ENCODE measurements around the gene ERBIN.
"Not testable (repeated sequence)": the region's sequence is repeated elsewhere in the genome, so short reads cannot be mapped to it uniquely, and the experiment has no call there.

The ERBIN gene

DNA sequence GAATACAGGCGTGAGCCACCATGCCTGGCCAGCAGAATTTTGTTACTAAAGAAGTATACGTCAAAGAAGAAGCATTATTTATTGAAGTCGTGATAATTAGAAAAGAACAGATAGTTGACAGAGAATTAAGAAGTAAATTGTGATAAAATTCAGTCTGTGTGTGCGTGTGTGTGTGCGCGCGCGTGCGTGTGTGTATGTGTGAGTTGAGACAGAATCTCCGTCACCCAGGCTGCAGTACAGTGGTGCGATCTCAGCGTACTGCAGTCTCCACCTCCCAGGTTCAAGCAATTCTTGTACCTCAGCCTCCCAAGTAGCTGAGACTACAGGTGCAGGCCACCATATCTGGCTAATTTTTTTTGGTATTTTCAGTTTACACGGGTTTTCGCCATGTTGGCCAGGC is 77.8 kb downstream of the ERBIN start:
- DNase-seq (ENCODE audit: low spot score) = no peak

DNA sequence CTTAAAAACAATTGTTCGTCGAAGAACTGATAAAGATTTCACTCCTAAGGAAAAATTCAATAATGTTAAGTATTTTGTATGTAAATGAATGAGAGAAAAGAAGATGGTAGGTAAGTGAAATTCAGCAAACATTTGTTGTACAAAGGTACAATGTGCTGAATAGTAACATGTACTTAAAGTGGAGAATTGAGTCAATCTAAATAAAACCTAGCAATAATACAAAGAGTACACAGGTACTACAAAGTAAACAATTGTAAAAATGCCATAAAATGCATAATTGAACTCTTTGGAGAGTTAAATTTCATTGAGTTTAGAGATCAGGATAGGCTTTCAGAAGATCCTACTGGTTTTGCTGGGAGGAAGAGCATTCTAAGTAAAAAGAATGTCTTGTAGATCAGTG is 82.9 kb downstream of the ERBIN start:
- no peak for DNase-seq (ENCODE audit: low spot score)

DNA sequence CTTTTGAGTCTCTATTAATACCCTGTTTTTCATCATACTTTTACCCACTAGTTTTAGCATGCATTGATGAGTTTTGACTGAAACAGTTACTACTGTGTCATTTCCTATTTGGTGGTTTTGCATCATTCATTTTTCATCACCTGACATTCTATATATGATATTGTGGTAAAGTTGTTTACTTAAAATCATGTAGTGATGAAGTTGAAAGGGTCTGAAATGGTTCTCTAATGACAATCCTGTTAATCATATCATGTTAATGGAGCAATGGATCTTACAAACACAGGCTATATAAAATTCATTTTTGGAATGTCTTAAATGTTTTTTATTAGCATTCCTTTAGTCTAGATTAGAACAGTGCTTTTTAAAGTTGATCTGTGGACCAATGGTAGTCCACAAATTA is 84.1 kb downstream of the ERBIN start:
- DNase-seq (ENCODE audit: low spot score) = no peak

DNA sequence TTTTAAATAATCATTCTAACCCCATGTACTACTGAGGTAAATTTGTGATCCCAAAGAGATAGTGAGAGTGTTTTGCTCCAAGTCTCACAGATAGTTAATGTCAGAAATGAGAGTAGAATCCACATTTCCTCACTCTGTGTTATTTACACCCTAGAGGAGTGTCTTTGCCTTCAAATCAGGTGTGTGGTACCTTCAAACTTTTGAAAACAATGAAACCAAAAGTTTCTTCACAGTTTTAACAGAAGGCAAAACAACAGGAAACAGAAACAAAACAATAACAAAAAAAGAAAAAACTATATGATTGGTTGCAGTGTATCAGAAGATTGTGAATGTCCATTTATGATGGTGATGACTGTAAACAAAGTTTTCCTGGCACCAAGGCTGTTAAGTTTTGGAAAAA is 85.9 kb downstream of the ERBIN start:
- DNase-seq (ENCODE audit: low spot score) = no peak

DNA sequence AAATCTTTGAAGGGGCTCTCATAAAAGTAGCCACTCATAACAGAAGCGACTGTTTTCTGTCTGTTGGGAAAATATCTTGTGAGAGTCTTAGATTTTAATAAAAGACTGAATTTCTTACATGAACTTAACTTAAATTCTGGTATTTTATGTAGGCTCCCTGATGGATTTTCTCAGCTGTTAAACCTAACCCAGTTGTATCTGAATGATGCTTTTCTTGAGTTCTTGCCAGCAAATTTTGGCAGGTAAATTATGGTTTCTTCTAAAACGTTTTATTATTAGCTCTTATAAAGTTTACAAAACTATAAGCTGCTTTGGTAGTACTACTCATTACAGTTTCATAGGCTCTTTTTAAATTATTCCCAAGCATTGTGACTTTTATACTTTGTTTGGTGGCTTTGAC is 87.0 kb downstream of the ERBIN start:
- no peak for DNase-seq (ENCODE audit: low spot score)

DNA sequence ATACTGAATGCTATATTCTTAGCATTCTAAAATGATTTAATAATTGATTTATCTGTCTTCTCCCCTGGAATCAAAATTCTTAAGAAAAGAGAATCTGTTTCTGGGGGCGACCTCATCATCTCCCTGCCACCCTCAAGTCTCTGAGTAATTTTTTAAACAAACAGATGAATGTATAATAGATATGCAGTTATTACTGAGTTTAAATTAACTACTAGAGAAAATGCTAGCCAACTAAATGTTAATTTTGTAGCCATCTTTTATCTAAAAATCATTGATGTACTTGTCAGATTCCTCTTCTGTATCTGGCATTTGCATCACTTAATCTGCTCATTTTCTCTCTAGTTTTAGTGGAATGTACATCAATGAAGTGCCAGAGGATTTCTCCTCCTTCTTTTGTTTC is 87.5 kb downstream of the ERBIN start:
- DNase-seq (ENCODE audit: low spot score) = no peak

DNA sequence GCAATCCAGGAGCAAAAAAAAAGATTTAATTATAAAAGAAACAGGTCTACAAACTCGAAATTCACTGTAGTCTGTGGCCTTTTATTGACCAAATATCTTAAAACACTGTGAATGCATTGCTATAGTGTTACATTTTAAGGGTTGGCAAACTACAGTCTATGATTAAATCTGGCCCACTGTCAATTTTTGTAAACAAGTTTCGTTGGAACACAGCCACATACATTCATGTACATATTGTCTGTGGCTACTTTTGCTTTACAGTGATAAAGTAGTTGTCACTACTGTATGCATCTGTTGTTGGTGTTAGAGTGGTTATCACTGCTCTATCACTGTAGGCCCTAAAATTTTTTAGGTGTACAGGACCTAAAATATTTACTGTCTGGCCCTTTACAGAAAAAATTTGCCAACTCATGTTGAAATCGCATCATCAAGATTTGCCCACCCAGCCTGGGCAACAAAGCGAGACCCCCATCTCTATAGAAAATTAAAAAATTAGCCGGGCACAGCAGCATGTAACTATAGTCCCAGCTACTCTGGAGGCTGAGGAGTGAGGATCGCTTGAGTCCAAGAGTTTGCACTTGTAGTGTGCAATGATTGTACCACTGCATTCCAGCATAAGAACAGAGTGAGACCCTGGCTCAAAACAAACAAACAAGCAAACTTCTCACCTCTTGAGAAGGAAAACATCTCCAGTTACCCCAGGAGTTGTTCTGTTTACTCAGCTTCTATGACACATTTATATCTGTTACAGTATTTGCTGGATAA is 89.0 kb downstream of the ERBIN start:
- DNase-seq (ENCODE audit: low spot score) = no peak

DNA sequence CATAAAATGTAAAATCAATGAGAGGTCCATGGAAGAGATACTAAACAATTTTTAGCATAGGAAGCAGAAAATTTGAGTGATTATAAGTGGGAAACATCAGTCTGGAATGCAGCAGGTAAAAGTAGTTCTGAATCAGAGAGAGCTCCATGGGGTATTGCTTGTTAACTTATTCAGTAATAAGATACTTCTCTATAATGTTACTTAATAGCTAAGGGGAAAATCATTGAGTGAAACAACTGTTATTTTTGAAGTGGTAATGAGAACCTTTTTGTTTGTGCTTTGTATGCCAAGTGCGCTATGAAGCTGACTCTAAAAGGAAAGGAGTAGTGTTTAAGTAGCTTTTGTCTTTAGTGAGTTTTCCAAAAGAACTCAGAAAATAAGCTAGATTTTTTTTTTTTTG is 95.2 kb downstream of the ERBIN start:
- no peak for DNase-seq (ENCODE audit: low spot score)

DNA sequence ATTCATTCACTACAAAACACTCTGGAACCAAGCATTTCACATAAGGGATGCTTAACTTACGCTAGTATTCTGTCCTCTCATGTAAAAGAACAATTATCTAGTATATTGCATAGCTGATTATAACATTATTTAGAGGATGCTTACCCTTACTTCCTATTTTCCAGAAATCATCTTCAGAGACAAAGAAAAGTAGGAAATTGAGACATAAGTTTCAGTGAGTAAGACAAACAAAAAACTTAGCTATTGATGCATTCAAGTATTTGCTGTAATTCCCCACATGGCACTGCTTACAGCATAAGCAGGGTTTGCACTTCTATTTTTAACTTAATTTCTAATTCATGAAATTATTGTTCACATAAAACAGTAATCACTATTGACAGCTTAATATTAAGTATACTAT is 112.9 kb downstream of the ERBIN start:
- no peak for DNase-seq (ENCODE audit: low spot score)

DNA sequence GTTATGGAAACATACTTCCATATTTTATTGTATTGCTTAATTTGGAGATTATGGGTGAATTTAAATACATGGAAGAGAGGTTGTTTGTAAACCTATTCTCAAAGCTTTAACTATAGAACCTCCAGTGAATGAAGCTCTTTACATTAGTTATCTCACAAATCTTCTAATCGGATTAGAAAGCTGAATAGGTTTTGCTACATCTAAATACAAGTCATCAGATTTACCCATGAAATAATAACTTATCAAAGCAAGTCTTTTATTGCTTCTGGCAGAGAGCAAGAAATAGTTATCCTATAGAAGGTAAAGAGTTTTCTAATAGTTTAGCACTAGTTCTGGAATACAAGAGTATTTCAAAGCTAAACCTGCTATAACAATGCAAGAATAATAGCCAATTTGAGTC is 113.3 kb downstream of the ERBIN start:
- DNase-seq (ENCODE audit: low spot score) = no peak

DNA sequence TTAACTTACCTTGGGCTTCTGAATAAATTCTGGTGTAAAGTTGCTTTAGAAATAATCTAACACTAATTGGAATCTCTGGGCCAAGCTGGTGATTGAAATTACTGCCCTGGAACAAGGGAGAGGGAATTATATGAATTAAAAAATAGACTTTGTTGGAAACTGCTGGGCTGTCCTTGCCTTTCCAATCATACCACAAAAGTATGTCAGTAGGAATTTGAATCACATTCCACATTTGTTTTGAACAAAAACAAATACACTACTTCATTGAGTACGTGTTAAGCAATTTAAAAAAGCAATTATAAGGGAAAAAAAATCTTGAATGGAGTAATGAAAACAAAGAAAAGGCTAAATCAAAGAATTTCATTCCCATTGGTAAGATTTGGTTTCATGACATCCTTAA is 115.3 kb downstream of the ERBIN start:
- DNase-seq (ENCODE audit: low spot score) = no peak

DNA sequence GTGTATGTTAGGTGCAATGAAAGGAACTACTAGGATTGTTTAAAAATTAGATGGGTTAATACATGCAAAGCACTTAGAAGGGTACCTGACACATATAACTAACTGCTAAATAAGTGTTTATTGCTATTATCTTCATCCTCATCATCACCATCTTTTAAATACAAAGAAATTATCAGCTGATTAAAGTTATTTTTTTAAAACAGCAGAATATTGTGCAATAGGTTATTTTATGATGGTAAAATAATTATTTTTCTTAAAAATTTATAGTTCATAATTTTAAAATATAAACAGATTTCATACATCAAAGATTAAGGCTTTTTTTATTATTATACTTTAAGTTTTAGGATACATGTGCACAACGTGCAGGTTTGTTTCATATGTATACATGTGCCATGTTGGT is 130.9 kb downstream of the ERBIN start:
- DNase-seq (ENCODE audit: low spot score) = no peak

DNA sequence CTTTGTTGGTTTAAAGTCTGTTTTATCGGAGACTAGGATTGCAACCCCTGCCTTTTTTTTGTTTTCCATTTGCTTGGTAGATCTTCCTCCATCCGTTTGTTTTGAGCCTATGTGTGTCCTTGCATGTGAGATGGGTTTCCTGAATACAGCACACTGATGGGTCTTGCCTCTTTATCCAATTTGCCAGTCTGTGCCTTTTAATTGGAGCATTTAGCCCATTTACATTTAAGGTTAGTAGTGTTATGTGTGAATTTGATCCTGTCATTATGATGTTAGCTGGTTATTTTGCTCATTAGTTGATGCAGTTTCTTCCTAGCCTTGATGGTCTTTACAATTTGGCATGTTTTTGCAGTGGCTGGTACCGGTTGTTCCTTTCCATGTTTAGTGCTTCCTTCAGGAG is 134.9 kb downstream of the ERBIN start:
- DNase-seq (ENCODE audit: low spot score) = not testable (repeated sequence)

DNA sequence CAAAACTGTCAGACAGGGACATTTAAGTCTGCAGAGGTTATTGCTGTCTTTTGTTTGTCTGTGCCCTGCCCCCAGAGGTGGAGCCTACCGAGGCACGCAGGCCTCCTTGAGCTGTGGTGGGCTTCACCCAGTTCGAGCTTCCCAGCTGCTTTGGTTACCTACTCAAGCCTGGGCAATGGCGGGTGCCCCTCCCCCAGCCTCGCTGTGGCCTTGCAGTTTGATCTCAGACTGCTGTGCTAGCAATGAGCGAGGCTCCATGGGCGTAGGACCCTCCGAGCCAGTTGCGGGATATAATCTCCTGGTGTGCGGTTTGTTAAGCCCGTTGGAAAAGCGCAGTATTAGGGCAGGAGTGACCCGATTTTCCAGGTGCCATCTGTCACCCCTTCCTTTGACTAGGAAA is 136.7 kb downstream of the ERBIN start:
- not testable (repeated sequence) for DNase-seq (ENCODE audit: low spot score)

DNA sequence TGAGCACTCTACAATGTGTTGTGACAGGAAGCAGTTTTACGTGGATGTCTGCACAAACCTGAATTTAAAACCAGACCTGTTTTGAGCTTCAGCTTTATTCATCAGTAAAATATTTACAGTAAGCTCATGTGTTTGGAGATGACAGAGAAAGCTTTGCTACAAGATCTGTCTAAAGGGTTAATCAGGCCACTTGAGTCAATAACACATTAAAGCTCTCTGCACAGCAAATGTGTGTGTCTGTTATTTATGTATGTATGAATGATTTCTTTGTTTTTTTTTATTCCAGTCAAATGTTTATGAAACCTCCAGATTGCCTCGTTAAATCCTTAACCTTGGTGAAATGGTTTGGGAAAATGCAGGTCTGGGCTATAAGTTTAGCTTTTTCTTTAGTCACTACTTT is 140.5 kb downstream of the ERBIN start:
- no peak for DNase-seq (ENCODE audit: low spot score)

DNA sequence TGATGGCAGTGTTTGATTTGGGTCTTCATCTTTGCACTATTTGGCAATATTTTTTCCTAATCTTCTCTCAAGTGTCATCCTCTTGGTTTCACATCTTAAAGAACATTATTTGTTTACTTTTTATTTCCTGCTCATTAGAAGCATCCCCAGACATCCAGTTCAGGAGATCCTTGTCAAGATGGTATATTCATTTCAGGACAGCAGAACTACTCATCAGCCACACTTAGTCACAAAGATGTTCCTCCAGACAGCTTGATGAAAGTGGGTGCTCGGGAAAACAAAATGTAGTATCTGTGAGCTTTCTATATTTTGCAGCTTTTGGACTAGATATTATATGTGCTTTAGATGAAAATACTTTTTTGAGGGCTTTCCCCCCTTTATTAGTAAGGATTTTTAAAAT is 145.7 kb downstream of the ERBIN start:
- DNase-seq (ENCODE audit: low spot score) = no peak

DNA sequence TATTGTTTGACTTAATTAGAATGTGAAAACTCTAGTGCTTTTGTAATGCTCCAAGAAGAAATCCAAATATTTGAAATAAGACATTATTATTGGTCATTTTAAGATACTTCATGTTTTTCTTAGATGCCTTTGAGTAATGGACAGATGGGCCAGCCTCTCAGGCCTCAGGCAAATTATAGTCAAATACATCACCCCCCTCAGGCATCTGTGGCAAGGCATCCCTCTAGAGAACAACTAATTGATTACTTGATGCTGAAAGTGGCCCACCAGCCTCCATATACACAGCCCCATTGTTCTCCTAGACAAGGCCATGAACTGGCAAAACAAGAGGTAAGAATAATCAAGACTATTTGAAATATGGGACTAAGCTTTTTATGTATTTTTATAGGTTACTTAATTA is 148.5 kb downstream of the ERBIN start:
- DNase-seq (ENCODE audit: low spot score) = no peak

DNA sequence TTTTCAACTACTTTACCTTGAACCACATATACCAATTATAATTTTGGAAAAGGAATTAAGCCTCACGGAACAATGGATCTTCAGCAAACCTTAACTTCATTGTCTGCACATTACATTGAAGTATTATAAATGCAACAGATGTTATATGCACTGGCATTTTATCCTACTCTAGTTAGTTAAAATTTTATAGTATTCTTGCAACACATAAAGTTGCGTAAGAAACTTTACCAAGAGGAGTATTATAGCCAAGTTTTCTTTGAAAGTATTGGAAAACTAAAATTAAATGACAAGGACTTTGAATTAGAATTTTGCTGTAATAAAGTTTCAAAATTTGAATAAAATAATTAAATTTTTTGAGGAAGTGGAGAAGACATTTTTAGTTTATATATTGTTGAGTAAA is 154.3 kb downstream of the ERBIN start:
- DNase-seq (ENCODE audit: low spot score) = no peak

DNA sequence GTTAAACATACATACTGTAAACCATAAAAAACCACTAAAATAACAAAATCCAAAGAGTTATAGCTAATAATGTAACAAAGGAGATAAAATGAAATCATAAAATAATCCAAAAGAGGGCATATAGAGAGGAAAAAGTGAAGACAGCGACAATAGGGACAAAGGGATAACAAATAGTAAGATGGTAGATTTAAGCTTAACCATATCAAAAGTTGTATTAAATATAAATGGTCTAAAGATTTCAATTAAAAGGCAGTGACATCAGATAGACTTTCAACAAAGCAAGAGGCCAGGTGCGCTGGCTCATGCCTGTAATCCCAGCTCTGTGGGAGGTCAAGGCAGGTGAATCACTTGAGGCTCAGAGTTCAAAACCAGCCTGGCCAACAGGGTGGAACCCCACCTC is 163.0 kb downstream of the ERBIN start:
- DNase-seq (ENCODE audit: low spot score) = no peak

DNA sequence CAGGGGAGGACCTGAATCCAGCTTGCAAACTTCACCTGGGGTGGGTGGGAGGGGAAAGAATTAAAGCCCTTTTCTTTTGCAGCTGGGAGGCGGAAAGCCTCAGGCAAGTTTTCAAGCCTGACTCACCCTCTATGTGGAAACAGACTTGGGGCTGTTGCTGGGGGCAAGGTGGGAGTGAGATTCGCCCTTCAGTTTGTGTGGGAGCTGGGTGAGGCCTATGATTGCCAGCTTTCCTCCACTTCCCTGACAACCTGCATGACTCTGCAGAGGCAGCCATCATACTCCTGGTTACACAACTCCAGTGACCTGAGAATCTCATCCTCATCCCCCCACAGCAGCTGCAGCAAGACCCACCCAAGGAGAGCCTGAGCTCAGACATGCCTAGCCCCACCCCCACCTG is 174.5 kb downstream of the ERBIN start:
- DNase-seq (ENCODE audit: low spot score) = no peak

DNA sequence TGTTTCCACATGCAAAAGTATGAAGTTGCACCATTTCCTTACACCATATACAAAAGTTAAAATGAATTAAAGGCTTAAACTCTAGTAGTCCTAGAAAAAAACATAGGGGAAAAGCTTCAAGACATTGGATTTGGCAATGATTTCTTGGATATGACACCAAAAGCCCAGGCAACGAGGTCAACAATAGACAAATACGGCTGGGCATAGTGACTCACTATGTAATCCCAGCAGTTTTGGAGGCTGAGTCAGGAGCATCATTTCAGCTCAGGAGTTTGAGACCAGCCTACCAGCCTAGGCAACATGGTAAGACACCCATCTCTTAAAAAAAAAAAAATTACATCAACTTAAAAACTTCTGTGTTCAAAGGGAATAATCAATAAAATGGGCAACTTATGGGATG is 186.8 kb downstream of the ERBIN start:
- DNase-seq (ENCODE audit: low spot score) = no peak

DNA sequence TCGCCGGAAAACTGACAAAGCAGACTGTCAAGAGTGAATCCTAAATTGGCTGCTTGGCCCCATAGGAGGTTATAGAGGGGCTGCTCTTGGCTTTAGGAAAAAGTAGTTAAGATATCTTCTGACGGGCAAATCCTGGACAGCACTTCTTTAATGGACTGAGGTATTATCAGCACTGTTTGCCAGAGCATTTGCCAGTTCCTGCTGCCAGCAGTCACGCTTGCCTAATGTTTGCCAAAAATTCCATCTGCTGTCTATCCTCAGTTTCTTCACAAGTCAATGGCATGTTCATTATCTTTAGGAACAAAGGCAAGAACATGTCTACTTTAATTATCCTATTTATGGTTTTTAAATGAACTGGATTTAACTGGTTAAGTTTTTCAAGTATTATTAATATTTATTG is 191.9 kb downstream of the ERBIN start:
- DNase-seq (ENCODE audit: low spot score) = peak; percentile 28

DNA sequence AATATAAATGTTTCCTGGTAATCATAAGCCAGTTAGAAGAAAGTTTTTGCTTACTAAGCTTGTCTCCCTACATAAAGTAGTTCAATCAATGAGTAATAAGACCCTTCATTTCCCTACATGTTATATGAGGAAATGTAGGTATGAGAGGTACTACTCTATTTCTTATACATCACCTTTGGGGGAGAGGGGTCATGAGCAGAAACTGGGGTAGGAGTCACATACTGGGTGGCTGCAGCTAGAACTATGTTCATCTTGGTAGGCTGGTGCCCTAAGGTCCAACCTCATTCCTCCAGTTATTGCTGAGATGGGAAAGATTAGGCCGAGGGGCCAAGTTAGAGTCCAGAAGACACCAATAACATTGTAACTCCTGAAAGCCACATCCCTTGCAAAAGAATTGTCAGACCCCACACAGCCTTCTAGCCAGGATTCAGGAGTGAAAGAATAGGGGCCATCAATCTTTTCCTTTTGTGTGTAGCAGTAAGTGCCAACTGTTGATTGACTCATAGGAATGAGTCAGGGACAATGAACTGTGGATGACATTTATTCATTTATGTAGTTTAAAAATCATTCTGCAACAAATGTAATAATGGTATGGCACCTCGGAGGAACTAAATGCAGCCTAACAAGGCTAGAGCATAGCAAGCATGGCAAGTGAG is 196.1 kb downstream of the ERBIN start:
- DNase-seq (ENCODE audit: low spot score) = no peak

DNA sequence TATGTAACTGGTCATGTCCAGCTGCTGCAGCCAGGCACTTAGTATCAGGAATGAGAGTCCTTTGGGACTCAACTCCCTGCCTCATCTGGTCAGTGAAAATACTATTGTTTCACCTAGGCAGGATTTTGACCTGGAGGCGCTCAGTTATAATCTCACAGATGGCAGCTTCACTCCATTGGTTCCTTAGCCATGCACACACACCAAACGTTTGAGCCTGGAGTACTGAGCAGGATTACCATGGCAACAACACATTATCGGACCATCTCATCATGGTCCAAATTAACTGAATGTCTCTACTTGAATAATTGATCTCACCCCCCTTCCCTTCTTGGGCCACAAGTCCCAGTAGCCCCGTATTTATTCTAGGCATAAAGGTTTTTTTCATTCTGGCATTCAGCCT is 202.8 kb downstream of the ERBIN start:
- DNase-seq (ENCODE audit: low spot score) = no peak
